H1 (cell line): ENCODE results near the gene CABLES2. TPM values are rescaled to one million over a fixed set of nuclear protein-coding genes. Genes with fewer than 3 reads are reported as not detected.

Experiments
- CTCF ChIA-PET: fragments of 300-600 bp; sonication (Branson Sonifier 250); formaldehyde crosslinking; loops from one replicate; lab custom pipeline; 2021; ENCODE audit not compliant: partially characterized antibody; lab: Charles Lee
- POLR2A ChIA-PET: fragments of 300-600 bp; sonication (Branson Sonifier 250); formaldehyde crosslinking; loops from one replicate; lab custom pipeline; 2021; ENCODE audit warnings: inconsistent platforms; ENCODE audit not compliant: partially characterized antibody; lab: Charles Lee
- DNase-seq, 2 experiments: peaks; one replicate each; pipeline versions ENCODE4 v3.0.0 to v3.0.0-alpha.2; 2010 to 2022; ENCODE audit warnings: low spot score in 2 of 2, low read depth in 1 of 2, mixed read lengths in 1 of 2
- FAIRE-seq: peaks from 2 replicates; lab custom pipeline; 2011; peaks lifted over from hg19 to GRCh38; lab: Jason Lieb, UNC
- H2AFZ ChIP-seq: 2 replicates; pipeline ENCODE4 v1.8.1; 2012; ENCODE audit warnings: low read length, inconsistent platforms
- H2AK5ac ChIP-seq: 2 replicates; pipeline ENCODE4 v1.6.1; 2013; ENCODE audit warnings: low read depth, low read length
- H2BK120ac ChIP-seq: replicated peaks from 2 replicates; pipeline ENCODE3; 2013; ENCODE audit warnings: low read depth, low read length, inconsistent platforms
- H2BK12ac ChIP-seq: 2 replicates; pipeline ENCODE4 v1.6.1; 2013; ENCODE audit warnings: low read depth, low read length
- H2BK15ac ChIP-seq: 2 replicates; pipeline ENCODE4 v1.6.1; 2013; ENCODE audit warnings: low read length
- H2BK20ac ChIP-seq: 2 replicates; pipeline ENCODE4 v1.6.1; 2013; ENCODE audit warnings: low read length
- H2BK5ac ChIP-seq: 2 replicates; pipeline ENCODE4 v1.6.1; 2013; ENCODE audit warnings: low read depth, low read length
- H3K14ac ChIP-seq: 2 replicates; pipeline ENCODE4 v1.6.1; 2013; ENCODE audit warnings: inconsistent platforms; ENCODE audit not compliant: insufficient read length
- H3K18ac ChIP-seq: 2 replicates; pipeline ENCODE4 v1.6.1; 2013; ENCODE audit warnings: low read length; ENCODE audit errors: extremely low read depth
- H3K23ac ChIP-seq: 2 replicates; pipeline ENCODE4 v1.6.1; 2013; ENCODE audit warnings: inconsistent platforms; ENCODE audit not compliant: insufficient read length
- H3K23me2 ChIP-seq: 2 replicates; pipeline ENCODE4 v1.6.1; 2013; ENCODE audit warnings: low read depth, low read length
- H3K27ac ChIP-seq: 2 replicates; pipeline ENCODE4 v1.6.1; 2011; ENCODE audit warnings: low read depth, low read length, inconsistent platforms
- H3K27me3 ChIP-seq, 4 experiments: replicated peaks in 1 of 4; 1 replicate in 1 of 4; 2 replicates in 3 of 4; pipeline versions ENCODE4 v1.6.1 to v1.8.1; 2011 to 2013; ENCODE audit warnings: low read length in 3 of 4, mild to moderate bottlenecking in 3 of 4, inconsistent platforms in 2 of 4, mixed read lengths in 2 of 4, moderate library complexity in 1 of 4; ENCODE audit not compliant: control insufficient read depth in 3 of 4, insufficient read depth in 3 of 4; ENCODE audit errors: extremely low read depth in 1 of 4
- H3K36me3 ChIP-seq, 4 experiments: 2 replicates each; pipeline versions ENCODE4 v1.6.1 to v1.8.1; 2011 to 2013; ENCODE audit warnings: mild to moderate bottlenecking in 4 of 4, low read length in 3 of 4, moderate library complexity in 2 of 4, control low read depth in 1 of 4, inconsistent platforms in 1 of 4; ENCODE audit not compliant: insufficient read depth in 4 of 4, control insufficient read depth in 2 of 4
- H3K4ac ChIP-seq: replicated peaks from 2 replicates; pipeline ENCODE3; 2013; ENCODE audit warnings: low read length, low read depth, mixed read lengths, inconsistent platforms; ENCODE audit not compliant: insufficient read length
- H3K4me1 ChIP-seq, 4 experiments: replicated peaks in 1 of 4; 1 replicate in 1 of 4; 2 replicates in 3 of 4; pipeline versions ENCODE4 v1.6.1 to v1.8.1; 2011 to 2013; ENCODE audit warnings: low read length in 3 of 4, inconsistent platforms in 2 of 4, mixed read lengths in 1 of 4; ENCODE audit not compliant: insufficient read depth in 4 of 4, control insufficient read depth in 3 of 4
- H3K4me2 ChIP-seq, 2 experiments: 2 replicates each; pipeline versions ENCODE4 v1.6.1 to v1.8.1; 2011 to 2013; ENCODE audit warnings: low read depth in 2 of 2, low read length in 2 of 2, control low read depth in 1 of 2, inconsistent platforms in 1 of 2, mild to moderate bottlenecking in 1 of 2; ENCODE audit not compliant: insufficient read depth in 1 of 2
- H3K4me3 ChIP-seq, 4 experiments: fragments of 200-600, 300-600 bp in 1 of 4; sonication (generic), shearing (Covaris generic), sonication (Bioruptor Twin) in 1 of 4; 2 replicates each; pipeline versions ENCODE4 v1.5.1 to v1.8.1; 2011 to 2016; ENCODE audit warnings: low read length in 4 of 4, low read depth in 3 of 4, control low read depth in 2 of 4, inconsistent platforms in 2 of 4, mild to moderate bottlenecking in 2 of 4, mixed read lengths in 1 of 4, moderate library complexity in 1 of 4; ENCODE audit not compliant: insufficient read depth in 2 of 4; ENCODE audit errors: extremely low read depth in 1 of 4
- H3K56ac ChIP-seq: replicated peaks from 2 replicates; pipeline ENCODE3; 2013; ENCODE audit warnings: low read depth, mild to moderate bottlenecking, mixed read lengths, low read length, inconsistent platforms; ENCODE audit not compliant: insufficient read length
- H3K79me1 ChIP-seq: 2 replicates; pipeline ENCODE4 v1.6.1; 2013; ENCODE audit warnings: low read depth, low read length, control low read depth
- H3K79me2 ChIP-seq, 2 experiments: 2 replicates each; pipeline versions ENCODE4 v1.6.1 to v1.8.1; 2012 to 2013; ENCODE audit warnings: low read length in 2 of 2, mild to moderate bottlenecking in 2 of 2, inconsistent platforms in 1 of 2; ENCODE audit not compliant: insufficient read depth in 2 of 2, control insufficient read depth in 1 of 2
- H3K9ac ChIP-seq, 4 experiments: replicated peaks in 1 of 4; 1 replicate in 1 of 4; 2 replicates in 3 of 4; pipeline versions ENCODE4 v1.6.1 to v1.8.1; 2011 to 2013; ENCODE audit warnings: low read depth in 3 of 4, low read length in 3 of 4, control low read depth in 2 of 4, mild to moderate bottlenecking in 2 of 4, moderate library complexity in 2 of 4, inconsistent platforms in 1 of 4; ENCODE audit errors: extremely low read depth in 1 of 4
- H3K9me3 ChIP-seq, 2 experiments: 2 replicates each; pipeline versions ENCODE4 v1.6.1 to v1.8.1; 2012 to 2013; ENCODE audit warnings: mild to moderate bottlenecking in 2 of 2, moderate library complexity in 2 of 2, control low read depth in 1 of 2, inconsistent platforms in 1 of 2, low read depth in 1 of 2, low read length in 1 of 2, mixed read lengths in 1 of 2; ENCODE audit not compliant: insufficient read depth in 2 of 2
- H4K20me1 ChIP-seq, 2 experiments: replicated peaks in 1 of 2; 2 replicates each; pipeline versions ENCODE3 to v1.8.1; 2011 to 2013; ENCODE audit warnings: inconsistent platforms in 2 of 2, low read length in 2 of 2, mild to moderate bottlenecking in 1 of 2; ENCODE audit not compliant: insufficient read depth in 2 of 2, control insufficient read depth in 1 of 2
- H4K5ac ChIP-seq: 2 replicates; pipeline ENCODE4 v1.6.1; 2013; ENCODE audit warnings: low read length, low read depth, mixed read lengths, inconsistent platforms; ENCODE audit not compliant: insufficient read length
- H4K8ac ChIP-seq: 2 replicates; pipeline ENCODE4 v1.8.0; 2013; ENCODE audit warnings: mild to moderate bottlenecking, moderate library complexity, low read length, inconsistent platforms; ENCODE audit not compliant: insufficient read depth; ENCODE audit errors: extremely low read depth
- H4K91ac ChIP-seq: replicated peaks from 2 replicates; pipeline ENCODE3; 2013; ENCODE audit warnings: low read length, mixed read lengths, inconsistent platforms; ENCODE audit not compliant: insufficient read length
- BRCA1 ChIP-seq: IDR thresholded peaks from 2 replicates; pipeline ENCODE4 v1.6.1; 2012; ENCODE audit warnings: low read depth, low read length, improper control_type of control experiment
- SP4 ChIP-seq: IDR thresholded peaks from 2 replicates; pipeline ENCODE4 v1.6.1; 2012; ENCODE audit warnings: low read length, inconsistent platforms
- TAF1 ChIP-seq: IDR thresholded peaks from 2 replicates; pipeline ENCODE4 v1.6.1; 2011; ENCODE audit warnings: mild to moderate bottlenecking, low read depth, low read length
- ZNF274 ChIP-seq: IDR thresholded peaks from 2 replicates; pipeline ENCODE4 v1.7.0; 2012; ENCODE audit warnings: low read length, borderline replicate concordance; ENCODE audit errors: extremely low read depth
- WGBS, 2 experiments: shearing (Covaris generic) in 1 of 2; methylation state at CpG; one replicate each; pipeline versions ENCODE4 v1.1.6 to v1.1.7; 2013 to 2015; ENCODE audit warnings: low lambda C conversion rate in 2 of 2, mixed read lengths in 2 of 2, inconsistent platforms in 1 of 2, low coverage in 1 of 2, missing lambda C conversion rate in 1 of 2; ENCODE audit not compliant: insufficient replicate concordance in 2 of 2, insufficient coverage in 1 of 2, insufficient read length in 1 of 2; ENCODE audit errors: extremely low coverage in 1 of 2, missing lambda C conversion rate in 1 of 2; 5-methylcytosine and 5-hydroxymethylcytosine counted together
- polyA plus RNA-seq, 7 experiments: library from polyadenylated mRNA; depleted of rRNA in 3 of 7; stranded (reverse) in 5 of 7; unstranded in 2 of 7; fragments of >200 nt in 5 of 7; fragments of 200-250 nt in 2 of 7; gene quantifications; 1 replicate in 5 of 7; 2 replicates in 1 of 7; 4 replicates in 1 of 7; pipeline versions ENCODE4 v1.2.1 to v1.2.3, GENCODE V29; 2011 to 2013; ENCODE audit warnings: missing spikeins in 2 of 7, mixed read lengths in 2 of 7
- total RNA-seq: library from RNA; stranded (reverse); fragmentation: NEBNext Ultra II Directional; extraction: Animal tissue kit (Norgen Biotek cat#: 25700); gene quantifications from 2 replicates; pipeline ENCODE4 v1.2.1, GENCODE V29; 2021

The CABLES2 gene
- total and polyA plus RNA-seq, 2 of the 8 experiments (the other 6 are each of a cell fraction or from before 2014, with no cell fraction given), result 8.0 to 8.8 TPM

DNA sequence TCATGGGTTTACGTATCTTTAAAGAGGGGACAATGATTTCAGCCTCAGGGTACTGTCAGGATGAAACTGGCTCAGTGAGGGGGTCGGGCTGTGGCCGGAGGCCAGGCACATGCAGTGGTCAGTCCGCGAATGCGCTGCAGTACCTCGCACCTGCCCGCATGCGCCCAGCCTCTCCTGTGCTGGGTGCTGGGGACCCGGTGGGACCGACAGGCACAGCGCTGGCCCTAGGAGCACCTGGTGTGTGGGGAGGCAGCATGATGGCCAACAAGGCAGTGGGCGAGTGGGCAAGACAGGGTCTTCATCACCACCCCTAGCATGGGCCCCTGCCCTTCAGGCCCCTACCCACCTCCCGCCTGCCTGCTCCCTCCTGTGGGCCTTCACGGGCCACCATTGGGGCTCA lies 970 bp upstream of the CABLES2 start:
- Histone ChIP-seq H2BK20ac (0 out of 2 replicates have a peak overlapping the region, but pooled peaks have one; percentile 35), H2BK15ac (peak overlapping the region; percentile 9; the same call in 1 of the 2 replicates), H3K9me3 (no peaks in the 10 kb centered on the region), H4K91ac (no peak overlapping the region), H3K36me3 (no peaks in the 10 kb centered on the region), H4K20me1 (peaks cover 0 to 20% of the 10 kb centered on the region in 2 experiments), H4K5ac (no peak overlapping the region), H3K79me2 (no peaks in the 10 kb centered on the region; a peak in 1 of 4 replicates), H3K23ac (no peak overlapping the region), H3K4me3 (0 out of 8 replicates have a peak overlapping the region, but pooled peaks of 1 of the 4 experiments have one; percentile 56), H3K4me1 (peaks cover 0 to 26% (median 8%) of the 10 kb centered on the region in 4 experiments; a peak in 6 of 7 replicates), H3K4ac (no peak overlapping the region), H2AFZ (no peak overlapping the region), H2BK12ac (0 out of 2 replicates have a peak overlapping the region, but pooled peaks have one; percentile 2), H3K23me2 (no peaks in the 10 kb centered on the region; the same call in 1 of the 2 replicates), H3K4me2 (peak overlapping the region in 1 of 2 experiments; percentile 38; a peak in 1 of 4 replicates), H2BK120ac (no peak overlapping the region), H3K27ac (no peak overlapping the region), H3K27me3 (peaks cover 0 to 8% (median 1%) of the 10 kb centered on the region in 4 experiments; a peak in 2 of 7 replicates), H3K56ac (no peak overlapping the region), H3K14ac (no peak overlapping the region), H2AK5ac (no peak overlapping the region; the same call in 1 of the 2 replicates), H3K18ac (no peak overlapping the region), H3K79me1 (no peaks in the 10 kb centered on the region), H3K9ac (no peak overlapping the region), H4K8ac (no peak overlapping the region; the same call in 1 of the 2 replicates), H2BK5ac (no peak overlapping the region)
- ChIA-PET POLR2A (interaction anchor here (0.8 to 4.0 kb wide), 3 partner anchors 15 to 39 kb away, joined by 3 to 25 read pairs (median 3); no protein-coding TSS in a partner anchor), CTCF (interaction anchor here (1.0 to 4.6 kb wide), 3 partner anchors 15 to 86 kb away, joined by 3 to 48 read pairs (median 4); no protein-coding TSS in a partner anchor)
- DNase-seq, result no peak
- no peak for TF ChIP-seq TAF1
- TF ChIP-seq ZNF274, result no peak
- TF ChIP-seq BRCA1, result no peak
- no peak for TF ChIP-seq SP4
- no peak for FAIRE-seq
- 93% methylated on average over 15 of the region's 15 CpGs; no CpG with 5 or more reads in 1 of the 2 experiments for whole genome bisulfite sequencing, 2 experiments
